T47D (cell line): ENCODE measurements around the gene AHRR.
A peak's percentile ranks its signal among the peaks of the same experiment; 100 is the strongest.

Experiments
- DNase-seq, 2 experiments: peaks; one replicate each; pipeline versions ENCODE4 v3.0.0 to v3.0.0-alpha.2; 2011 to 2012; ENCODE audit warnings: low read depth in 1 of 2, low spot score in 1 of 2
- JUND ChIP-seq: IDR thresholded peaks from 2 replicates; pipeline ENCODE4 v1.6.1; 2012; ENCODE audit warnings: low read depth
- in situ Hi-C: cut with HindIII; loops from 2 replicates; pipeline ENCODE4 v1.10.0; 2016; ENCODE audit warnings: low sequenced_read_pairs, low pct_unique_long_range_greater_than_20kb

Gene AHRR

DNA sequence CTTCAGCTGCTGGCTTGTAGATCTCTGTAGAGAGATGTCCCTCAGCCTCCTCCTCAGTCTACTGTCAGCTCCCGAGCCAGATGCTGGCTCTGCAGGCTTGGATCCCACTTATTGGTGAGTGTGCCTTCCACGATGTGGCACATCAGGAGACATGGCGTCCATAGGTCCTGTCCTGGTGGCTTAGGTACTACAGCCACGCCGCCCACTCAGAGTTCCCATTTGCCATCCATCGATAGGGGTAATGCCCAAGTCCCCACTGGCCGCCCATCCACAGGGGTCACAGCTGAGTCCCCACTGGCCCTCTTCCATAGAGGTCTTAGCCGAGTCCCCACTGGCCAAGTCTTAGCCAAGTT is 138.7 kb downstream of the AHRR start:
- in situ Hi-C loops = no loop called here
- no peak for TF ChIP-seq JUND
- no peak for DNase-seq

- TF ChIP-seq JUND = no peak
- in situ Hi-C loops = no loop called here
- DNase-seq = no peak
Observed at GRCh38 chr5:462051-462481, 140.6 kb downstream of the AHRR start.

- DNase-seq = no peak
- TF ChIP-seq JUND = no peak
- in situ Hi-C loops = no loop called here
Observed at GRCh38 chr5:463301-463700, 141.8 kb downstream of the AHRR start.

DNA sequence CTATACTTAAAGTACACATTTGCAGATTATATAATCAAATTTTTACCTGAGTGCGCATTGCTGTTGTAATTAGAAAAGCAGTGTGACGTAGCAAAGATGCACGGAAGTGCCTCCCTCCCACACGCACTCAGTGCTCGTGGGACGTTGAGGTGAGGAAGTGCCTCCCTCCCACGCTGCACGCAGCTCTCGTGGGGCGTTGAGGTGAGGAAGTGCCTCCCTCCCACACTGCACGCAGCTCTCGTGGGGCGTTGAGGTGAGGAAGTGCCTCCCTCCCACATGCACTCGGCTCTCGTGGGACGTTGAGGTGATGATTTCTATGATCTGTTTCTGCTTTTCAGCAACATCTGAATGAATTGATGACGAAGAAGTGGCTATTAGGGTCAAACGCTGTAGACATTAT is 142.4 kb downstream of the AHRR start:
- no peak for TF ChIP-seq JUND
- DNase-seq = no peak
- in situ Hi-C loops = no loop called here

DNA sequence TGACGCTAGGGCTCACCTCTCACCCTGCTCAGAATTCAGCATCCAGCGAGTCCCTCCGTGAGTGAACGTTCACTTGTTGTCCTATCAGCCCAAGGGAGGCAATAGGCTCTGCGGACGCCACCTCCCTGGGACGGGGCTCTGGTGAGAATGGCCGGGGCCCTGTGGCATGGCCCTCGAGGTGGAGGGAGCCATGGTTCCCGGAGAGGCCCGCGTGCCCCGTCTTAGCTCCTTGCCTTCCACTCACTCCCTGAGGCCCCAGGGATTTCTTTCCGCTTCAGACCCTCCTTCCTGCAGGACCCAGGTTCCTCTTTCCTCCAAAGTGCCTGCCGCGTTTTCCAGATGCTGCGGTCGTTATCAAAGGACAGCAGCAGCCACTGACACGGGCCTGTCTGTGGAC is 142.9 kb downstream of the AHRR start:
- DNase-seq = no peak
- in situ Hi-C loops = no loop called here
- TF ChIP-seq JUND = no peak

GRCh38 chr5:464843-465590 is 143.5 kb downstream of the AHRR start:
- TF ChIP-seq JUND = no peak
- DNase-seq = no peak
- in situ Hi-C loops = no loop called here

DNA sequence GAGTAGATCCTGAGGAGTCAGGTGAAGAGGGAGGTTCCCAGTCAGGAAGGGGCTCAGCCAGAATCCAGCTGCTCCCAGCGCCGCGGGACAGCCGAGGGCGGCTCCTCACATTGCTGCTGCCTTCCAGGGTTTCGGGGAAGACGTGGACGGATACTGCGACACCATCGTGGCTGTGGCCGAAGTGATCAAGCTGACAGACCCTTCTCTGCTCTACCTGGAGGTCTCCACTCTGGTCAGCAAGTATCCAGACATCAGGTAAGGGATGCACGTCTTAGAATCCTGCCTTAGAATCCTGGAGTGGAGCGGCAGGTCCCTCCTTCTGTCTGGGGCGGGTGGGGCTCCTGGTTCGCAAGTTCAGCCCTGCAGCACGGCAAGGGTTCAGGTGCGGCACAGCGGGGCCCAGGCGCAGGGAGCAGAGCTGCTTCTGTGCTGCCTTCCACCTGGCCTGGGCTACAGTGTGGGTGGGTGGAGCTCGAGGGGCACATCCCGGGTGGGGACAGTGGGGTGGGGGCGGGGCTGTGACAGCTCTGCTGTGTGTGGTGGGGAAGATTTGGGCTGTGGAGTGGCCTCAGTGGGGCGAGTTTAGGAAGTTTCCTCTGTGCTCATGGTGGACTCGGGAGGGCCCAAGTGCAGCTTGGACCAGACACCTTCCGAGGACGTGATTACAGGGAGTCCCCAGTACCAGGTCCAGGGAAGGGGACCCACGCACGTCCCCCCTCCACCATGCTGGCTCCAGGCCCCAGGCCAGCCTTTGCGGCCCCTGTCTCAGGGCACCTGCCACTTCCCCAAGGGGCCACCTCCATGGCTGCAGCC is 144.3 kb downstream of the AHRR start:
- in situ Hi-C loops = no loop called here
- no peak for TF ChIP-seq JUND
- no peak for DNase-seq

DNA sequence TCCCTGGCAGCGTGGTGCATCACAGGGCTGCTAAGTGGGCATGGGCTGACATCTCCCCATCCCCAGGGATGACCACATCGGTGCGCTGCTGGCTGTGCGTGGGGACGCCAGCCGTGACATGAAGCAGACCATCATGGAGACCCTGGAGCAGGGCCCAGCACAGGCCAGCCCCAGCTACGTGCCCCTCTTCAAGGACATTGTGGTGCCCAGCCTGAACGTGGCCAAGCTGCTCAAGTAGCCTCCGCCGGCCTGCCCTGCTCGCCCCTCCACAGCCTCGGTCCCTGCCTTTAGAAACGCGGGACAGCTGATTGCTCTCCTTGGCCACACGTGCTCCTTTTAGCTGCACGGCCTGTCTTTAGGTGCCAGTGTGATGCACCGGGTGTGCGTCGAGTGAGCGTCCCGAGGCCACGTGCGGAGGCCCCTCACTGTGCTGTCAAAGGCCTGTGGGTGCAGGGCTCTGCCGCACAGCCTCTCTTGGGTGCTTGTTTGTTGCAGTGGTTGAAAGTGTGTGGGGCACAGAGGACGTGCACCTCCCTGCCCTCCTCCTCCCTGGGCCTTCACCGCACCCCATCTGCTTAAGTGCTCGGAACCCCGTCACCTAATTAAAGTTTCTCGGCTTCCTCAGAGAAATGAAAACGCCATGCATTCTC is 145.3 kb downstream of the AHRR start:
- in situ Hi-C loops = no loop called here
- TF ChIP-seq JUND = no peak
- DNase-seq = no peak

DNA sequence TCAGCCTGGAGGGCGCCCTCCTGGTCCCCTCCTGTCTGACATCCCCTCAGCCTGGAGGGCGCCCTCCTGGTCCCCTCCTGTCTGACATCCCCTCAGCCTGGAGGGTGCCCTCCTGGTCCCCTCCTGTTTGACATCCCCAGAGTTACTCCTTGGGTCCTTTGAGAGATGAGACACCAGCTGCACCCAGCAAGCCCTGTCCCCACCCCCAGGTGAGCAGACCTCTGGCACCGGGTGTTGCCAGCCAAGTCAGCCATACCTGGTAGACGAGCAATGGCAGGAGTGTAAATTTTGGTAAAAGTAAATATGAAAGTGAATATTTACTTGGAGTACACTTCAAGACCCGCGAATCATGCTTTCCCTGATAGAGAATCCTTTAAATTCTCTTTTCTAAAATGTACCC is 146.9 kb downstream of the AHRR start:
- in situ Hi-C loops = no loop called here
- no peak for TF ChIP-seq JUND
- no peak for DNase-seq

DNA sequence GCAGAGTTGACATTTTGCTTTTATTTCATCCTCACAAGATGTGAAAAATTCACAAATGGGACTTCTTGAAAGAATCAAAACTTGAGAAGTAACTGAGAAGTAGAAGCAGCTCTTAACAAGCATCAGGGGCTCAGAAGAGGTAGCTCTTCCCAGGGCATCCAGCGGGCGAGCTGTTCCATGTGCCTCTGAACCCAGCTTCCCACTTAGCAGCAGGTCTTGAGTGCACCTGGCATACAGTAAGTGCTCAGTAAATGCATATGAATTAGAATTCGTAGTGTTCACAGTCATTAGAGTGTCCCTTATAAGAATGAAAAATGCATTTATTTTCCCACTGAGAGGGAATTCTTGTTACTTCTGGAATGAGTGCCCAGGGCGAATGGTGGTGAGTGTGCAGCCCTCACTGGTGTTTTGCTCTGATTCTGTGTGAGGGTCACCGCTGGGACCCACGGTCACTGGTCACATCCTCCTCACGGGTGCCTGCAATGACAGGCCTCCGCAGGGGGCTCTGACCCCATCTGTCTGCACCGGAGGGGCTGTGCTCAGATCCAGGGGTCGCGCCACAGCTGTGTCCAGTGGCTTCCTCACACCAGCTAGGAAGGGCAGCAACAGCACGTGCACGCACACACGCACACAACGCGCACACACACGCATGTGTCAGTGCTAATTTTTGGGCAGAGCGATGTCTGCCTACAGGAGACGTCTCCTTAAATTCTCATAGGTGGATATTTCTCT is 148.4 kb downstream of the AHRR start:
- in situ Hi-C loops = no loop called here
- peak in 1 of 2 experiments; percentile 25 for DNase-seq
- no peak for TF ChIP-seq JUND

- DNase-seq = no peak
- no peak for TF ChIP-seq JUND
- in situ Hi-C loops = no loop called here
Observed at GRCh38 chr5:470961-471749, 149.6 kb downstream of the AHRR start.

DNA sequence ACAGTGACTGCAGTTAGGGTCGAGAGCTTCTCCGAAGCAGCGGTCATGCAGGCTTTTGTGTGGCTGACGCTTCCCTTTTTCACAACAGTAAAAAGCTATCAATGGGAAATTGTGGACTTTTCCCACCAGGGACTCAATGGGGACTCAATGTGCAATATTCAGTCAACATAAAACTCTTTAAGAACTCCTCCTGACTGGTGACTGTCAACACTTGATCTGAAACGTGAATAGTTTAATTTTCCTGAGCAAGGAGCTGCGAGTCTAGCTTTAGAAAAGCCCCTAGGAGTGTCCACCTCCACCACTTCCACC is 150.2 kb downstream of the AHRR start:
- in situ Hi-C loops = no loop called here
- no peak for TF ChIP-seq JUND
- no peak for DNase-seq
